ENCODE results near the gene TRPC4AP.
"Not testable (repeated sequence)": the region's sequence is repeated elsewhere in the genome, so short reads cannot be mapped to it uniquely, and the experiment has no call there.

Gene TRPC4AP

GRCh38 chr20:35104685-35105295, 12.2 kb upstream of the TRPC4AP start:
- no peak for DNase-seq

GRCh38 chr20:35101620-35102019, 9.0 kb upstream of the TRPC4AP start:
- DNase-seq = no peak

- no peak for DNase-seq
These were observed 769 bp upstream of the TRPC4AP start for GRCh38 chr20:35093267-35093884.

- DNase-seq = no peak
These were observed 637 bp downstream of the TRPC4AP start for GRCh38 chr20:35091816-35092523.

GRCh38 chr20:35088231-35089145, 4.1 kb downstream of the TRPC4AP start:
- DNase-seq = no peak

GRCh38 chr20:35087791-35088190, 4.8 kb downstream of the TRPC4AP start:
- no peak for DNase-seq

- no peak for DNase-seq
These were observed 5.3 kb downstream of the TRPC4AP start for GRCh38 chr20:35087355-35087754.

GRCh38 chr20:35085477-35086225, 7.0 kb downstream of the TRPC4AP start:
- DNase-seq = no peak

GRCh38 chr20:35084998-35085397, 7.6 kb downstream of the TRPC4AP start:
- DNase-seq = no peak

GRCh38 chr20:35080348-35080642, 12.3 kb downstream of the TRPC4AP start:
- DNase-seq = not testable (repeated sequence)

GRCh38 chr20:35079472-35080347, 12.9 kb downstream of the TRPC4AP start:
- no peak for DNase-seq

GRCh38 chr20:35077872-35078271, 14.7 kb downstream of the TRPC4AP start:
- DNase-seq = no peak

GRCh38 chr20:35077341-35077740, 15.3 kb downstream of the TRPC4AP start:
- no peak for DNase-seq

GRCh38 chr20:35071436-35072153, 21.0 kb downstream of the TRPC4AP start:
- DNase-seq = not testable (repeated sequence)

- no peak for DNase-seq
These were observed 26.4 kb downstream of the TRPC4AP start for GRCh38 chr20:35066194-35066593.

- no peak for DNase-seq
These were observed 27.4 kb downstream of the TRPC4AP start for GRCh38 chr20:35065181-35065580.

GRCh38 chr20:35063168-35063567, 29.4 kb downstream of the TRPC4AP start:
- DNase-seq = no peak

GRCh38 chr20:35062478-35062877, 30.1 kb downstream of the TRPC4AP start:
- DNase-seq = no peak

- no peak for DNase-seq
These were observed 32.4 kb downstream of the TRPC4AP start for GRCh38 chr20:35060168-35060567.

- no peak for DNase-seq
These were observed 33.0 kb downstream of the TRPC4AP start for GRCh38 chr20:35059612-35060011.

- DNase-seq = no peak
These were observed 33.5 kb downstream of the TRPC4AP start for GRCh38 chr20:35059110-35059509.

Data from NCI-H187 treated with DMSO at 0.1 percent for 48 hours (cell line).